Activated naive CD4-positive, alpha-beta T cell treated with anti-CD3 and anti-CD28 coated beads, Interleukin-2, amount 50 U/mL, for 24 hours (primary cell): ENCODE data around the gene TGOLN2.
A peak's percentile ranks its signal among the peaks of the same experiment; 100 is the strongest.
"Not testable (repeated sequence)": the region's sequence is repeated elsewhere in the genome, so short reads cannot be mapped to it uniquely, and the experiment has no call there.

ENCODE experiments used
- H3K27ac Mint-ChIP-seq: one replicate; pipeline ENCODE4 v1.8.0; 2021; ENCODE audit warnings: mild to moderate bottlenecking, mixed read lengths
- H3K27me3 Mint-ChIP-seq: one replicate; pipeline ENCODE4 v1.8.0; 2021; ENCODE audit warnings: mixed read lengths
- H3K36me3 Mint-ChIP-seq: one replicate; pipeline ENCODE4 v1.8.0; 2021; ENCODE audit warnings: mixed read lengths
- H3K4me1 Mint-ChIP-seq: one replicate; pipeline ENCODE4 v1.8.0; 2021; ENCODE audit warnings: mixed read lengths
- H3K4me3 Mint-ChIP-seq: one replicate; pipeline ENCODE4 v1.8.0; 2021; ENCODE audit warnings: mild to moderate bottlenecking, mixed read lengths
- H3K9me3 Mint-ChIP-seq: one replicate; pipeline ENCODE4 v1.8.0; 2021; ENCODE audit warnings: mixed read lengths

TGOLN2 gene

DNA sequence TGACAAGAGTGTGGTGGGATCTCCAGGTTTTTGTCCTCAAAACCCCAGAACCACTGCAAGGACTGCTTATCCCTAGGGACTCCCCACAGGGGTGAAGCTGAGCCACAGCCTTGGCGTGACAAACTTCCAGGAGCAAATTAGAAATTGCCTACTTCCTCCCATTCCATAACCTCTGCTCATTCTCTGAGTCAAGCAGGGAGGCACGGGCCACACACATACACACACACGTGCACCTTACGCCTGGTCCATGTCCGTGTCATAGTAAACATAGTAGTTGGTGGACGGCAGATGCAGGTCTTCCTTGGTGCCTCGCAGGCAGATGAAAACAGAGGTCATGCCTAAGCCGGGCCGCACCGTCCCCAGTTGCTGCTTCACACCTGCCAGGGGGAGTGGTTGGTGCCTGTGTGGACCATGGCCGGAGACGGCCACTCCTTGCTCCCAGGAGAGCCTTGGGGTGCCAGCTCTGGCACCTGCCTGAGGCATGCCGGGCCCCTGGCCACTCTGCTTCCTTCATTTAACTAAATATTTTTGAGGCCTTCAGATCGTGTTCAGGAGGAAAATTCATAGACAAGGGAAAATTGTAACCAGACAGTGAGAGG lies 16.7 kb upstream of the TGOLN2 start:
- H3K27ac Mint-ChIP-seq, result no peak overlapping the region
- H3K9me3 Mint-ChIP-seq, result no peaks in the 10 kb centered on the region
- no peaks in the 10 kb centered on the region for H3K4me1 Mint-ChIP-seq
- H3K4me3 Mint-ChIP-seq, result no peak overlapping the region
- H3K36me3 Mint-ChIP-seq, result peaks cover 7% of the 10 kb centered on the region
- no peaks in the 10 kb centered on the region for H3K27me3 Mint-ChIP-seq

DNA sequence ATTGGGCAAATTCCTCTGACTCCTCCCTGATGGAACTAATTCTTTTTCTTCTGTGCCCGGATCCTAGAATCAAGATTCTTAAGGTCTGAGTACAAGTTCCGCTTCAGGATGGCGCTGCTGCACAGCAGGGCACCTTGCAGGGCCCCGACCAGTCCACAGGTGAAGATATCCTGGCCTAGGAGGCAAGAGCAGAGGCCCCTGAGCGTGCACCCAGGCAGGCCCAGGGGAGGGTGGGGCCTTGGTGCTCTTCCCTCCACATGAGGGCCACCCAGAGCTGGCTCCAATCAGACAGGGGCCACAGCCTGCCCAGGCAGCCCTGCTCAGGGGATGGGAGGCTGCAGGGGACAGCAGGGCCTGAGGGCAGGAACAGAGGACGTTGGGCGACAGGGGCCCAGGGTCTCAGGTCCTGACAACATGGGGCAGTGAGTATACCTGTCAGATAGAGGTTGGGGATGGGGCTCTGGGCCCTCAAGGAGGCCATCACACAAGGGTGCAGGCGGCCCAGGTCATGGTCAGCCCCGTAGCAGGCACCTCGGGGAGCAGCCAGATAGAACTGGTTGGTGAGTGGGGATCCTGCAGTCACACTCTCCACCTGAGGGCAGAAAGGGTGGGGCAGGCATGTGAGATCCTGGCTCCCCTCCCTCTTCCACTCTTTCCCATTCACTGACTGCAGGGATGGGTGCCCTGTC lies 15.6 kb upstream of the TGOLN2 start:
- not testable (repeated sequence) for H3K4me3 Mint-ChIP-seq, H3K9me3 Mint-ChIP-seq, H3K4me1 Mint-ChIP-seq, H3K27ac Mint-ChIP-seq, H3K36me3 Mint-ChIP-seq, H3K27me3 Mint-ChIP-seq

DNA sequence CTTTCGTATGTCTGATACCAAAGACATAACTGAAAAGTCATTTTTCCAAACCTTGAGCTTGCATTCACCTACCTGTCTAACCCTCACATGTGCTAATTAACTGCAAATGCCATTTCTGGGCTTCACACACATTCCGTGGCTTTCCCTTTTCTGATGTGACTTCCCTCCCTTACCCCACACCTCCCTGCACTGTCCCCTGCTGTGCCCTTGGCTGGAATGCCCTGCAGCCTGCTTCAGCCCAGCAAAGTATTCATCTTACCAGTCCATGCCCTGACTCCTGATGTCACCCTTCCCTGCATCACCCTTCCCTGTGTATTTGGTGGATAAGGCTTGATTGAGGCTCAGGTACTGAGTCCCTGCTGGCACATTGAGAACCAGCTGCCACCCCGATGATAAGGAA lies 14.4 kb upstream of the TGOLN2 start:
- H3K9me3 Mint-ChIP-seq, result no peaks in the 10 kb centered on the region

DNA sequence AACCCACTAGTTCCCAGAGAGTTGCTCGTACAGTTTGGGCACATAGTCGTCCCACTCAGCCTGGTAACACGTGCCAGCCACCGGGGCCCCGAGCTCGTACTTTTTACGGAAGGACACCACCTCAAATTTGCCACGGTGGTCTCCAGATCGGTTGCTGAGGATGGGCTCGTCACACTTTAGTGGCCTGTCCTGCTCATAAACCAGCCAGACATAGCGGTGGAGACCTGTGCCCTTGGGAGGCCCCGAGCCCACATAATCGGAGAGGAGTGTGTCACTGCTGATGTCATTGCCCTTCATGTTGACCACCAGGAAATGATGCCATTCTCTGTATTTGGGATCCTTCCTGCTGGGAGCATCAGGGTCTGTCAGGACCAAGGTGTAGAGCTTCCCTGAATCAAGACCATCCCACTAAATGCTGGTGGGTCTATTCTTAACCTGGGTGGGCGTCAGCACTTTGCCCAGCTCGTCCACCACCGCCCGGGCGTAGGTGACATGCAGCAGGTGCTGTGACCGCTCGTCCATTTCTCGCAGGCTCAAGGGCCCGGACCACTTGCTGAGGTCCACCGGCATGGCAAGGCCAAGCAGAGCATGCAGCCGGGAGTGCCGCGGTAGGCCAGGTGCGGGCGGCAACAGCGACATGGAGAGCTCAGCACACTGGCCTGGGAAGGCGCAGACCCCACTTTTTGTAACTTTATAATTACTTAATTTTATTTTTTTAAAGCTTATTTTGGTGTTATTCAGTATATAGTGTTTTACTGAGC lies 13.7 kb upstream of the TGOLN2 start:
- Mint-ChIP-seq H3K4me1 (no peaks in the 10 kb centered on the region), H3K9me3 (no peaks in the 10 kb centered on the region), H3K27ac (no peak overlapping the region), H3K27me3 (no peaks in the 10 kb centered on the region), H3K36me3 (peaks cover 1% of the 10 kb centered on the region), H3K4me3 (no peak overlapping the region)

More for the DNA sequence above, 14.4 kb upstream of the TGOLN2 start:
- no peak overlapping the region for H3K27ac Mint-ChIP-seq
- H3K4me1 Mint-ChIP-seq, result no peaks in the 10 kb centered on the region
- H3K27me3 Mint-ChIP-seq, result no peaks in the 10 kb centered on the region
- H3K36me3 Mint-ChIP-seq, result peaks cover 1% of the 10 kb centered on the region
- H3K4me3 Mint-ChIP-seq, result no peak overlapping the region

DNA sequence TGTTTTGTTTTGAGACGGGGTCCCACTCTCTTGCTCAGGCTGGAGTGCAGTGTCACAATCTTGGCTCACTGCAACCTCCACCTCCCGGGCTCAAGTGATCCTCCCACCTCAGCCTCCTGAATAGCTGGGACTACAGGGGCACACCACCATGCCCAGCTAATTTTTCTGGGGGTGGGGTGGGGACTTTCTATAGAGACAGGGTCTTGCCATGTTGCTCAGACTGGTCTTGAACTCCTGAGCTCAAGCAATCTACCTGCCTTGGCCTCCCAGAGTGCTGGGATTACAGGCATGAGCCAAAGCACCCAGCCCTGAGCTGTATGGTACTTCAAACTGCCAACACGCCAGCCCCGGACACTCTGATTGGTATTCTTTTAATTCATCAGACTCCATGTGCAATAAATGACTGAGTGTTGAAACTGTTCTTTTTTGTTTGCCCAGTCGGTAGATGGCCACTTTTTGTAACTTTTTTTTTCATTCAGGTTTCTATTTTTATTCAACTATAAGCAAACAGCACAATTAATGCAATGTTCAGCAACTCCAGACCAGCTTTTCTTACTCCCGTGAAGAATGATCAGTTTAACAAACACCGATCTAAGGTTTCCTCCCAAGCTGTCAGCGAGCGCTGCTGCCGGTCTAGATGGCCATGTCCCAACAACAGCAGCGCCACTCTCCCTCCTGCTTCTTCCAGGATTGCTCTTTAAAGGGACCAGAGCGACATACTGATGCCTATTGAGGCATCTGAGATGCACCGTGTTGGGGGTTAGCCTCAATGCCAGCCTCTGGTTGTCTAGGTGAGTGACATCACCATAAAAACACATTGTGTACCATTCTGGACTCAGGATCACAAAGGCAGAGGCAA lies 12.5 kb upstream of the TGOLN2 start:
- H3K27me3 Mint-ChIP-seq, result no peaks in the 10 kb centered on the region
- H3K4me1 Mint-ChIP-seq, result no peaks in the 10 kb centered on the region
- no peaks in the 10 kb centered on the region for H3K9me3 Mint-ChIP-seq
- no peak overlapping the region for H3K4me3 Mint-ChIP-seq
- peaks cover 1% of the 10 kb centered on the region for H3K36me3 Mint-ChIP-seq
- no peak overlapping the region for H3K27ac Mint-ChIP-seq

DNA sequence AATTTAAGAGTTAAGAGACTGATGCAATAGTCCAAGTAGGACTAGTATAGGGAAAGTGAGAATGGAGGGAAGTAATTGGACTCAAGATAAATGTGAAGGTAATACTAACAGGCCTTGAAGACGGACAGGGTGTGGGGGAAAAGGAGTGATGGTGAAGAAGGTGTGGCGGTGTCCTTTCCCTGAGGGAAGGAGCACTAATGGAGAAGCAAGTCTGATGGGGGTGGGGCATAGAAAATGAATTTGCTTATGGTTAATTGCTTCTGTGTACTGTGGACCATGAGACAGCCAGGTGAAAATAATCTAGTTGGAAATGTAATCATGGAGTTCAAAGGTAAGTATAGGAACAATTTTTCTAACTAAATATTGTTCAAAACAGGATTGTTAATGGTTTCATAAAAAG lies 7.1 kb upstream of the TGOLN2 start:
- Mint-ChIP-seq H3K27me3 (no peaks in the 10 kb centered on the region), H3K4me1 (no peaks in the 10 kb centered on the region), H3K9me3 (no peaks in the 10 kb centered on the region), H3K27ac (no peak overlapping the region), H3K4me3 (no peak overlapping the region), H3K36me3 (no peaks in the 10 kb centered on the region)

DNA sequence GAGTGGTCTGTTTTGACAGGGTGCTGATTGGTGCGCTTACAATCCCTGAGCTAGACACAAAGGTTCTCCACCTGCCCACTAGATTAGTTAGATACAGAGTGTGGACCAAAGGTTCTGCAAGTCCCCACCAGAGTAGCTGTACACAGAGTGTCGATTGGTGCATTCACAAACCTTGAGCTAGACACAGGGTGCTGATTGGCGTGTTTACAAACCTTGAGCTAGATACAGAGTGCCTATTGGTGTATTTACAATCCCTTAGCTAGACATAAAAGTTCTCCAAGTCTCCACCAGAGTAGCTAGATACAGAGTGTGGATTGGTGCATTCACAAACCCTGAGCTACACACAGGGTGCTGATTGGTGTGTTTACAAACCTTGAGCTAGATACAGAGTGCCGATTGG lies 6.1 kb upstream of the TGOLN2 start:
- H3K36me3 Mint-ChIP-seq, H3K4me1 Mint-ChIP-seq, H3K27ac Mint-ChIP-seq, H3K9me3 Mint-ChIP-seq, H3K4me3 Mint-ChIP-seq, H3K27me3 Mint-ChIP-seq: not testable (repeated sequence)

DNA sequence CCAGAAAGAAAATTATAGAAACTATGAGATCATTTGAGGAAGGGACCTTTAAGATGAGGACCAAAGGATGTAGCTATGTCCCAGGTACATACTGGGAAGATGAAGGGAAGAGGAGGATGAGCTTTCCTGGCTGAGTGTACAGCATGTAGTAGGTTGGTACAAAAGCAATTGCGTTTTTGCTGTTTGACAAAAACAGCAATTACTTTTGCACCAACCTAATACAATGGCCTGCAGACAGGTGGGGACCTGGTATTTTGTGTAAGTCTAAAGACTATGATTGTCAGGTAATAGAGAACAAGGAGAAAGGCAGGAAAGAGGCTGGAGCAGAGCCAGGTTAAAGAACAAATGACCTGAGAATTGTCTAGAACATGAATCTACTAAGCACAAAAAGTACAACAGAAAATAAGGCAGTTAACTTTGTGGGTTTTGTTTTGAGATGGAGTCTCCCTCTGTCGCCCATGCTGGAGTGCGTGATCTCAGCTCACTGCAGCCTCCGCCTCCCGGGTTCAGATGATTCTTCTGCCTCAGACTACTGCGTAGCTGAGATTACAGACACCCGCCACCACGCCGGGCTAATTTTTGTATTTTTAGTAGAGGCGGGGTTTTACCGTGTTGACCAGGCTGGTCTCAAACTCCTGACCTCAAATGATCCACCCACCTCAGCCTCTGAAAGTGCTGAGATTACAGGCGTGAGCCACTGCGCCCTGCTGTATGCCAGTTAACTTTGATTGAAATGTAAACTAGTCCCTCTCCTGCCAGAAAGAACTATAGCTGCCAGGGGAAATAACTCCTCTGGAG lies 3.2 kb upstream of the TGOLN2 start:
- Mint-ChIP-seq H3K36me3 (peaks cover 6% of the 10 kb centered on the region), H3K27me3 (no peaks in the 10 kb centered on the region), H3K4me1 (peaks cover 12% of the 10 kb centered on the region), H3K9me3 (no peaks in the 10 kb centered on the region), H3K4me3 (no peak overlapping the region), H3K27ac (no peak overlapping the region)

DNA sequence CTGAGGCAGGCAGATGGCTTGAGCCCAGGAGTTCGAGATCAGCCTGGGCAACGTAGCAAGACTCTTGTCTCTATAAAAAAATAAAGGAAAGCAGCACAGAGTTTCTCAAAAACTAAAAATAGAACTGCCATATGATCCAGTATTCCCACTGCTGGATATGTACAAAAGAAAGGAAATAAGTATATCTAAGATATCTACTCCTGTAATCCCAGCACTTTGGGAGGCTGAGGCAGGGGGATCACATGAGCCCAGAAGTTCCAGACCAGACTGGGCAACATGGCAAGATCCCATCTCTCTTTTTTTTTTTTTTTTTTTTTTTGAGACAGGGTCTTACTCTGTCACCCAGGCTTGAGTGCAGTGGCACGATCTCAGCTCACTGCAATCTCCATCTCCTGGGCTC lies 1.9 kb upstream of the TGOLN2 start:
- not testable (repeated sequence) for H3K4me3 Mint-ChIP-seq, H3K27ac Mint-ChIP-seq, H3K27me3 Mint-ChIP-seq, H3K9me3 Mint-ChIP-seq
- peaks cover 23% of the 10 kb centered on the region for H3K4me1 Mint-ChIP-seq
- H3K36me3 Mint-ChIP-seq, result peaks cover 17% of the 10 kb centered on the region

DNA sequence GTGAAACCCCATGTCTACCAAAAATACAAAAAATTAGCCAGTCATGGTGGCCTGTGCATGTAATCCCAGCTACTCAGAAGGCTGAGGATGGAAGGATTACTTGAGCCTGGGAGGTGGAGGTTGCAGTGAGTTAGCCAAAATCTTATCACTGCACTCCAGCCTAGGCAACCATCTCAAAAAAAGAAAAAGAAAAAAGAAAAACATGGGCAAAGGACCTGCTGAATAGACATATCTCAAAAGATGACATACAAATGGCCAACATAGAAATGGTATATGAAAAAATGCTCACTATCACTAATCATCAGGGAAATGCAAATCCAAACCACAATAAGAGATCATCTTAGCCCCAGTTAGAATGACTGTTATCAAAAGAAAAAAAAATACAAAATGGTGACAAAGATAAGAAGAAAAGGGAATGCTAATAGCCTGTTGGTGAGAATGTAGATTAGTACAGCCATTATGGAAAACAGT lies 1.4 kb upstream of the TGOLN2 start:
- H3K9me3 Mint-ChIP-seq, result no peaks in the 10 kb centered on the region
- H3K27ac Mint-ChIP-seq, result no peak overlapping the region
- H3K36me3 Mint-ChIP-seq, result peaks cover 18% of the 10 kb centered on the region
- no peaks in the 10 kb centered on the region for H3K27me3 Mint-ChIP-seq
- H3K4me1 Mint-ChIP-seq, result peaks cover 28% of the 10 kb centered on the region
- no peak overlapping the region for H3K4me3 Mint-ChIP-seq

DNA sequence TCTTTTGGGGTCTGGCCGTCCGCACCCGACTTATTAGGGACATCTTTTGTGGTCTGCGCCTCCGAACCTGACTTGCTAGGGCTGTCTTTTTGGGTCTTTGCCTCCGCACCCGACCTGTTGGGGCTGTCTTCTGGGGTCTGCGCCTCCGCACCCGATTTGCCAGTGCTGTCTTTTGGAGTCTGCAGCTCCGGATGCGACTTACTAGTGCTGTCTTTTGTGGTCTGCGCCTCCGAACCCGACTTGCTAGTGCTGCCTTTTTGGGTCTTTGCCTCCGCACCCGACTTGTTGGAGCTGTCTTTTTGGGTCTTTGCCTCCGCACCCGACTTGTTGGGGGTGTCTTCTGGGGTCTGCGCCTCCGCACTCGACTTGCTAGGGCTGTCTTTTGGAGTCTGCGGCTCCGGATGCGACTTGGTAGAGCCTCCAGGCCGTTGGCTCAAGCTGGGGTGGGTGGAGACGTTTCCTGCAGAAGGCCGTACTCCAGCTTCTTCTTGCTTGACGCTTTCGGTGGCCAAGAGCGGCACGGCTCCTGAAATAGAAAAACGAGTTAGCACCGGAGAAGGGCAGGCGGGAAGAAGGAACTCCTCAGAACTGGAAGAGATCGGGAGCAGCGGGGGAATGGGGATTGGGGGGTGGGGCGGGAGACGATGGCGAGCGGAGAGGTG lies 498 bp downstream of the TGOLN2 start:
- Mint-ChIP-seq H3K27ac (peak overlapping the region; percentile 100), H3K36me3 (peaks cover 23% of the 10 kb centered on the region), H3K27me3 (no peaks in the 10 kb centered on the region), H3K4me3 (peak overlapping the region; percentile 99), H3K4me1 (peaks cover 47% of the 10 kb centered on the region), H3K9me3 (no peaks in the 10 kb centered on the region)

DNA sequence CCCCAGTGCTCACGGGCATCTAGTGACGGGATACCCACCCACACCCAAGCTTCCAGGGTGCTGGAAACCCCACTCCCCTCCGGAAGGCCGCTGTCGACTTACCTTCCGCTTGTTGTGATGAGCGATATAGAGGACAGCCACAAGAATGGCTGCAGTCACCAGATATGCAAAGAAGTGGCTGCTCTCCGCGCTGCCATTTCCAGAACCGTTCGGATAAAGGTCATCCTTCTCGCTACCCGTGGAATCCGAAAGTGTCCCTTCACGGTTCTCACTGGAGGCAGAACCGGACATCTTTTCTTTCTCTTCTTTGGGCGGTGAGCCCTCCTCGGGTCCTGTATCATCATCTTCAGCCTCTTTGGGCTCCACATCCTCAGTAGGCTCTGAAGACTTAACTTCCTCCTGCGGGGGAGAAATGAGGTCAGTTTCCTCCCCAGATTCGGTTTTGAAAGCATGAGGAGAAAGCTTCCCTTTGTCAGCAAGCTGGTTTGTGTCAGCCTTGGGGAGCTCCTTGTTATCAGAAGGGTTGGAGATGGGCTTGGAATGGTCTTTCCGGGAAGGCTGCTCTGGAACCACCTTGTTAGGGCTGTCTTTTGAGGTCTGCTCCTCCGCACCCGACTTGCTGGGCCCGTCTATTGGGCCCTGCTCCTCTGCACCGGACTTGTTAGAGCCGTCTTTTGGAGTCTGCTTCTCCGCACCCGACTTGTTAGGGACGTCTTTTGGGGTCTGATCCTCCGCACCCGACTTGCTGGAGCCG lies 1.2 kb downstream of the TGOLN2 start:
- H3K4me1 Mint-ChIP-seq, result peaks cover 54% of the 10 kb centered on the region
- no peaks in the 10 kb centered on the region for H3K9me3 Mint-ChIP-seq
- peak overlapping the region; percentile 99 for H3K4me3 Mint-ChIP-seq
- peaks cover 25% of the 10 kb centered on the region for H3K36me3 Mint-ChIP-seq
- H3K27ac Mint-ChIP-seq, result peak overlapping the region; percentile 100
- H3K27me3 Mint-ChIP-seq, result no peaks in the 10 kb centered on the region

DNA sequence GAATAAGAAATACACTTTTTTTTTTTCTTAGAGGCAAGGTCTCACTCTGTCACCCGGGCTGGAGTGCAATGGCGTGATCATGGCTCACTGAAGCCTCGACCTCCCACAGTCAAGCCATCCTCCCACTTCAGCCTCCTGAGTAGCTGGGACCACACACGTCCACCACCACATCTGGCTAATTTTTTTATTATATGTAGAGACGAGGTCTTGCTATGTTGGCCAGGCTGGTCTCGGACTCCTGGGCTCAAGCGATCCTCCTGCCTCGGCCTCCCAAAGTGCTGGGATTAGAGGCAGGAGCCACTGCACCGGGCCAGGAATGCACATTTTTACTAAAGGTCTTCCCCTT lies 2.4 kb downstream of the TGOLN2 start:
- peaks cover 65% of the 10 kb centered on the region for H3K4me1 Mint-ChIP-seq
- H3K27me3 Mint-ChIP-seq, result no peaks in the 10 kb centered on the region
- peak overlapping the region; percentile 99 for H3K4me3 Mint-ChIP-seq
- peaks cover 30% of the 10 kb centered on the region for H3K36me3 Mint-ChIP-seq
- no peaks in the 10 kb centered on the region for H3K9me3 Mint-ChIP-seq
- H3K27ac Mint-ChIP-seq, result peak overlapping the region; percentile 92
